ENCODE results near the gene RASGRF1. TPM values are rescaled to one million over a fixed set of nuclear protein-coding genes. Genes with fewer than 3 reads are reported as not detected.
"Not testable (repeated sequence)": the region's sequence is repeated elsewhere in the genome, so short reads cannot be mapped to it uniquely, and the experiment has no call there.

RASGRF1 gene
- total RNA-seq, 1 donor, result not detected

DNA sequence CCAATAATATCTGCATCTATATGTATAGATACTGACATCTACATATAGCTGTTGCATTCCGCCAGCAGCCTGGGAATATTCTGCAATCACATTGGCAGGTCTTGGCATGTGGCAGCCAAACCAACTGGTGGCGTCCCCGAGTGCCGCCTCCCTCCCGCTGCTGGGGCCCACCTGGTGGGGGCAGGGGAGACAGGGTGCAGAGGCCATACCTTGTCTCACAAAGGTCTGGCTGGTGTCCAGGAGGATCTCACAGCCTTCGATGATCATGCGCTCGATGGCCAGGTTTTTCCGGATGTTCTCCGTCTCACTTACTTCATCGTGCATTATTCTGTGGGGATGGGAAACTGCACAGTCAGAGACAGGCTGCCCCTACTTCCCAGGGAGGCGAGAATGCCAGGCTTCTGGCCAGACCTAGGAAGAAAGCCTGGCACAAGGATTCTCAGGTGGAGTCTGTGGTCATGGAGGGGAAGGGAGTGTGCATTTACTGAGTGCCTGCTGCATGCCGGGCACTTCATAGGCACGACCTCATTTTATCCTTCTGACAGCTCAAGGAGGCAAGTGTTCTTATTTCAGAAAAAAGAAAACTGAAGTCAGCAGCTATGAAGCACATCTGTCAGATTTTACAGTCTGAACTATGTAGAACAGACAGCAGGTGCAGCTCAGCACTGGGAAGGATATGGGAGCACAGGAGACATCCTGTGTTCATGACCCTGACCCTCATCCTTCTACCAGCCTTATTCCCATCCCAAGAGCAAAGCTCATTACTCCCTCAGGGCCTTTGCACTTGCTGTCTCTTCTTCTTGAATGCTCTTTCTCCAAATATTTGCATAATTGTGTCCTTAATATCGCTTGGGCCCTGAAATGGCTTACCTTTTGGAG is 62.8 kb downstream of the RASGRF1 start:
- DNase-seq (ENCODE audit: low read depth), result no peak

DNA sequence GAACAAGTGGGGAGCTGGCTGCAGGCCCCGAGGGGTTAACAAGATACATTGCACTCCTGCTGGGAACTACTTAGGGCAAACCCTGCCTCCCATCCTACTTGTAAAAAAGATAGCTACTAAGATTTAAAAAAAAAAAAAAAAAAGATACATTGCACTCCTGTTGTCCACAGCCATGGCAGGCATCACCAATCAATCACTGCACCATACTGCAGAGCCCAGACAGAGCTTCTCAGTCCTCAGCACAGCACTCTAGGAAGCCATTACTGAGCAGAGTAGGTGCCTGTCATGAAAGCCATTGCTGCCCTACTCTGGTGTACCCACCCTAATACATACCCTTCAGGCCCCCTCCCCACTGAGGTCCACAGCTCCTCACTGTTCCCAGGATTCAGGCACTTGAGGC is 64.8 kb downstream of the RASGRF1 start:
- TF ChIP-seq, protein P1, sequence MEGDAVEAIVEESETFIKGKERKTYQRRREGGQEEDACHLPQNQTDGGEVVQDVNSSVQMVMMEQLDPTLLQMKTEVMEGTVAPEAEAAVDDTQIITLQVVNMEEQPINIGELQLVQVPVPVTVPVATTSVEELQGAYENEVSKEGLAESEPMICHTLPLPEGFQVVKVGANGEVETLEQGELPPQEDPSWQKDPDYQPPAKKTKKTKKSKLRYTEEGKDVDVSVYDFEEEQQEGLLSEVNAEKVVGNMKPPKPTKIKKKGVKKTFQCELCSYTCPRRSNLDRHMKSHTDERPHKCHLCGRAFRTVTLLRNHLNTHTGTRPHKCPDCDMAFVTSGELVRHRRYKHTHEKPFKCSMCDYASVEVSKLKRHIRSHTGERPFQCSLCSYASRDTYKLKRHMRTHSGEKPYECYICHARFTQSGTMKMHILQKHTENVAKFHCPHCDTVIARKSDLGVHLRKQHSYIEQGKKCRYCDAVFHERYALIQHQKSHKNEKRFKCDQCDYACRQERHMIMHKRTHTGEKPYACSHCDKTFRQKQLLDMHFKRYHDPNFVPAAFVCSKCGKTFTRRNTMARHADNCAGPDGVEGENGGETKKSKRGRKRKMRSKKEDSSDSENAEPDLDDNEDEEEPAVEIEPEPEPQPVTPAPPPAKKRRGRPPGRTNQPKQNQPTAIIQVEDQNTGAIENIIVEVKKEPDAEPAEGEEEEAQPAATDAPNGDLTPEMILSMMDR (IDR thresholded peaks at IDR 0.05; ENCODE audit: insufficient read depth, low read length), result no peak
- H3K4me3 ChIP-seq (ENCODE audit: low read depth, low read length), result no peak overlapping the region
- no peak for DNase-seq (ENCODE audit: low read depth)

More for the DNA sequence above, 62.8 kb downstream of the RASGRF1 start:
- TF ChIP-seq, protein P1 (IDR thresholded peaks at IDR 0.05; ENCODE audit: insufficient read depth, low read length), result no peak
- H3K4me3 ChIP-seq (ENCODE audit: low read depth, low read length), result no peak overlapping the region

DNA sequence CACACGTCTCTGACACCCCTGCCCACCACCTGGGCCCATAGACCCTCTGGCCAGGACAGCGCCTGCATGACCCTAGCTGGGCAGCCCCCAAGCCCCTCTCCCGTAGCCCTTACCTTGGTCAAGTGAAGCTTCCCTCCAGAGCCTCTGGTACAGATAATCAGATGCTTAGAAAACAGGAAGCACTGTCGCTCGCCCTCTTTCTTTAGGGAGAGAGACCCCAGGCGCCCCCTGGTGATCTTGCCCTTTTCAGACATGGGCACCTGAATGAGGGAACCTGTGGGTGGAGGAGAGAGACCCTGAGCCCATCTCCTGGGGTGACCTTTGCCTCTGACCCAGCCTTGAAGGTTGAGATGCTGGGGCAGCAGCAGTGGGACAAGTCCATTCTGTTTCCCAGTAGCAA is 65.4 kb downstream of the RASGRF1 start:
- DNase-seq (ENCODE audit: low read depth), result no peak
- no peak overlapping the region for H3K4me3 ChIP-seq (ENCODE audit: low read depth, low read length)
- TF ChIP-seq, protein P1 (IDR thresholded peaks at IDR 0.05; ENCODE audit: insufficient read depth, low read length), result peak; percentile 11

DNA sequence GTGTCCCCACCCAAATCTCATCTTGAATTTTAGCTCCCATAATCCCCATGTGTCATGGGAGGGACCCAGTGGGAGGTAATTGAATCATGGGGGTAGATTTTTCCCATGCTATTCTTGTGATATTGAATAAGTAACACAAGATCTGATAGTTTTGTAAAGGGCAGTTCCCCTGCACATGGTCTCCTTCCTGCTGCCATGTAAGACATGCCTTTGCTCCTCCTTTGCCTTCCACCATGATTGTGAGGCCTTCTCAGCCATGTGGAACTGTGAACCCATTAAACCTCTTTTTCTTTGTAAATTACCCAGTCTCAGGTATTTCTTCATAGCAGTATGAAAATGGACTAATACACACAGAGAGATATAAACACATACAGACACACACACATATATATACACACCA is 66.1 kb downstream of the RASGRF1 start:
- DNase-seq (ENCODE audit: low read depth); H3K4me3 ChIP-seq (ENCODE audit: low read depth, low read length): not testable (repeated sequence)

DNA sequence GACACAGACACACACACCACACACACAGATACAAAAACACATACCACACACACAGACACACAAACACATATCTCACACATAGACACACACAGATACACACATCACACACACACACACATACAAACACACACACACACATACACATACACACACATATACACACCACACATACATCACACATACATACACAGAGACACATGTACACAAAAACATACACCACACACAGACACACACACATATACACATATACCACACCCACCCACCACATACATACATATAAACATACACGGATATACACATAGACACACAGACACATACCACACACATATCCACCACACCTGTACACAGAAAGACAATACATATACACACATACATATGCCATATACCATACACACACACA is 66.7 kb downstream of the RASGRF1 start:
- DNase-seq (ENCODE audit: low read depth), result no peak
- H3K4me3 ChIP-seq (ENCODE audit: low read depth, low read length), result no peak overlapping the region
- TF ChIP-seq, protein P1 (IDR thresholded peaks at IDR 0.05; ENCODE audit: insufficient read depth, low read length), result no peak

DNA sequence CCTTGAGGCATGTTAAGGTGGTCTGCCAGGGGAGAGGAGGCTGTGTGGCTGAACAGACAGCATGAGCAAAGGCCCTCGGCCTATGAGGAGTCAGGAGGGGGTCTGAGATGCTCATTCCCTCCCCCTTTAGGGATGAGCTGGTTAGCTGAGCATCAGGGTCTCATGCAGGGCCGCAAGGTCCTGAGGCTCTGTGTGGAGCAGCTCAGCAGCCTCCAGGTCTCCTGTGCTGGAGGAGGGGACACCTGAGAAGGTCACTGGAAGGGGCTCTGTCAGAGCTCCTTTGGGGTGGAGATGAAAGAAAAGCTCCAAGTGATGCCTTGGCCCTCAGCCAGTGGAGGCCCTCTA is 67.1 kb downstream of the RASGRF1 start:
- no peak for DNase-seq (ENCODE audit: low read depth)
- H3K4me3 ChIP-seq (ENCODE audit: low read depth, low read length), result no peak overlapping the region
- TF ChIP-seq, protein P1 (IDR thresholded peaks at IDR 0.05; ENCODE audit: insufficient read depth, low read length), result no peak

DNA sequence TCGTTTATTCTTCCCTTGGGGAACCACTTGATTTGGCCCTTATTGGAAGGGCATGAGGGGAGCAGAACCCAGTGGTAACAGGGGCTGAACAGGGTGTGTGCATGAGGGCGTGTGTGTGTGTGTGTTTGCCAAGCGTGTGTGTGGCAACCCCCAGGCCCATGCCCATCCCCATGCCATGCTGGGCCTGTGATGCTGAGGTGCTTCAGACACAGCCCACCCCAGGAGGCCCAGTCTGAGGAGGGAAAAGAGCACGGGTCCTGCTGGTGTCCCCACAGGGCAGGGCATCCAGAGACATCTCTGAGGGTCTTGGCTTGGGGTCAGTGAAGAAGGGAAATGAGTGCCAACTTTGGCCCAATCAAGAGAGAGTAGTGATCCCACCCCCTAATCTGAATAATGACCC is 71.6 kb downstream of the RASGRF1 start:
- TF ChIP-seq, protein P1 (IDR thresholded peaks at IDR 0.05; ENCODE audit: insufficient read depth, low read length), result no peak
- H3K4me3 ChIP-seq (ENCODE audit: low read depth, low read length), result no peak overlapping the region
- no peak for DNase-seq (ENCODE audit: low read depth)
